ENCODE data around the gene PPP1R1B.

The PPP1R1B gene

GRCh38 chr17:39663340-39663687, 36.6 kb downstream of the PPP1R1B start:
- H3K4me1 ChIP-seq (ENCODE audit: control insufficient read depth, insufficient read depth, low read length, poor library complexity, severe bottlenecking) = peaks cover 13% of the 10 kb centered on the region

GRCh38 chr17:39663688-39664580, 37.2 kb downstream of the PPP1R1B start:
- no peaks in the 10 kb centered on the region for H3K9me3 ChIP-seq (ENCODE audit: control insufficient read depth, low read length)
- H3K36me3 ChIP-seq (ENCODE audit: control insufficient read depth, insufficient read depth, low read length) = peaks cover 36% of the 10 kb centered on the region
- DNase-seq = no peak
- H3K27me3 ChIP-seq (replicated peaks; ENCODE audit: control insufficient read depth, insufficient read depth, low read length, poor library complexity, severe bottlenecking) = peaks cover 2% of the 10 kb centered on the region
- H3K27ac ChIP-seq (ENCODE audit: insufficient read depth, low read length, poor library complexity, severe bottlenecking) = no peak overlapping the region
- no peak overlapping the region for H3K4me3 ChIP-seq (ENCODE audit: insufficient read depth, low read depth, low read length, poor library complexity, severe bottlenecking)
- H3K4me1 ChIP-seq (ENCODE audit: control insufficient read depth, insufficient read depth, low read length, poor library complexity, severe bottlenecking) = peaks cover 17% of the 10 kb centered on the region

More at GRCh38 chr17:39663340-39663687, 36.6 kb downstream of the PPP1R1B start:
- H3K4me3 ChIP-seq (ENCODE audit: insufficient read depth, low read depth, low read length, poor library complexity, severe bottlenecking) = no peak overlapping the region
- no peak overlapping the region for H3K27ac ChIP-seq (ENCODE audit: insufficient read depth, low read length, poor library complexity, severe bottlenecking)
- peaks cover 2% of the 10 kb centered on the region for H3K27me3 ChIP-seq (replicated peaks; ENCODE audit: control insufficient read depth, insufficient read depth, low read length, poor library complexity, severe bottlenecking)
- DNase-seq = no peak
- peaks cover 42% of the 10 kb centered on the region for H3K36me3 ChIP-seq (ENCODE audit: control insufficient read depth, insufficient read depth, low read length)
- H3K9me3 ChIP-seq (ENCODE audit: control insufficient read depth, low read length) = no peaks in the 10 kb centered on the region

- Histone ChIP-seq H3K9me3 (ENCODE audit: control insufficient read depth, low read length) (no peaks in the 10 kb centered on the region), H3K4me1 (ENCODE audit: control insufficient read depth, insufficient read depth, low read length, poor library complexity, severe bottlenecking) (peaks cover 17% of the 10 kb centered on the region), H3K27ac (ENCODE audit: insufficient read depth, low read length, poor library complexity, severe bottlenecking) (no peak within 1 kb of the TSS), H3K36me3 (ENCODE audit: control insufficient read depth, insufficient read depth, low read length) (peaks cover 30% of the 10 kb centered on the region), H3K27me3 (replicated peaks; ENCODE audit: control insufficient read depth, insufficient read depth, low read length, poor library complexity, severe bottlenecking) (peaks cover 9% of the 10 kb centered on the region), H3K4me3 (ENCODE audit: insufficient read depth, low read depth, low read length, poor library complexity, severe bottlenecking) (no peak within 1 kb of the TSS)
- no peak for DNase-seq
These were observed 38.1 kb downstream of the PPP1R1B start, which contains the start of gene TCAP for GRCh38 chr17:39664581-39665561. Gene TCAP, plus strand, starts transcription at chr17:39665349. Its CDS starts 11 bp downstream, at chr17:39665360.

GRCh38 chr17:39665642-39666224, 39.0 kb downstream of the PPP1R1B start:
- H3K4me1 ChIP-seq (ENCODE audit: control insufficient read depth, insufficient read depth, low read length, poor library complexity, severe bottlenecking) = peaks cover 17% of the 10 kb centered on the region
- no peak for DNase-seq
- H3K36me3 ChIP-seq (ENCODE audit: control insufficient read depth, insufficient read depth, low read length) = peaks cover 22% of the 10 kb centered on the region
- H3K4me3 ChIP-seq (ENCODE audit: insufficient read depth, low read depth, low read length, poor library complexity, severe bottlenecking) = no peak overlapping the region
- H3K27me3 ChIP-seq (replicated peaks; ENCODE audit: control insufficient read depth, insufficient read depth, low read length, poor library complexity, severe bottlenecking) = peaks cover 9% of the 10 kb centered on the region
- no peaks in the 10 kb centered on the region for H3K9me3 ChIP-seq (ENCODE audit: control insufficient read depth, low read length)
- H3K27ac ChIP-seq (ENCODE audit: insufficient read depth, low read length, poor library complexity, severe bottlenecking) = no peak overlapping the region

- no peak overlapping the region for H3K4me3 ChIP-seq (ENCODE audit: insufficient read depth, low read depth, low read length, poor library complexity, severe bottlenecking)
- DNase-seq = no peak
- no peak overlapping the region for H3K27ac ChIP-seq (ENCODE audit: insufficient read depth, low read length, poor library complexity, severe bottlenecking)
- peaks cover 17% of the 10 kb centered on the region for H3K36me3 ChIP-seq (ENCODE audit: control insufficient read depth, insufficient read depth, low read length)
- H3K27me3 ChIP-seq (replicated peaks; ENCODE audit: control insufficient read depth, insufficient read depth, low read length, poor library complexity, severe bottlenecking) = peaks cover 13% of the 10 kb centered on the region
- H3K9me3 ChIP-seq (ENCODE audit: control insufficient read depth, low read length) = no peaks in the 10 kb centered on the region
- H3K4me1 ChIP-seq (ENCODE audit: control insufficient read depth, insufficient read depth, low read length, poor library complexity, severe bottlenecking) = peaks cover 17% of the 10 kb centered on the region
These were observed 39.5 kb downstream of the PPP1R1B start for GRCh38 chr17:39666231-39666600.

- peaks cover 17% of the 10 kb centered on the region for H3K4me1 ChIP-seq (ENCODE audit: control insufficient read depth, insufficient read depth, low read length, poor library complexity, severe bottlenecking)
- H3K27me3 ChIP-seq (replicated peaks; ENCODE audit: control insufficient read depth, insufficient read depth, low read length, poor library complexity, severe bottlenecking) = peaks cover 15% of the 10 kb centered on the region
- no peak overlapping the region for H3K4me3 ChIP-seq (ENCODE audit: insufficient read depth, low read depth, low read length, poor library complexity, severe bottlenecking)
- H3K27ac ChIP-seq (ENCODE audit: insufficient read depth, low read length, poor library complexity, severe bottlenecking) = no peak overlapping the region
- DNase-seq = no peak
- H3K36me3 ChIP-seq (ENCODE audit: control insufficient read depth, insufficient read depth, low read length) = peaks cover 12% of the 10 kb centered on the region
- H3K9me3 ChIP-seq (ENCODE audit: control insufficient read depth, low read length) = no peaks in the 10 kb centered on the region
These were observed 40.0 kb downstream of the PPP1R1B start for GRCh38 chr17:39666601-39667261.

GRCh38 chr17:39667262-39667944, 40.7 kb downstream of the PPP1R1B start:
- peak overlapping the region; percentile 59 for H3K4me3 ChIP-seq (ENCODE audit: insufficient read depth, low read depth, low read length, poor library complexity, severe bottlenecking)
- H3K27me3 ChIP-seq (replicated peaks; ENCODE audit: control insufficient read depth, insufficient read depth, low read length, poor library complexity, severe bottlenecking) = peaks cover 15% of the 10 kb centered on the region
- H3K36me3 ChIP-seq (ENCODE audit: control insufficient read depth, insufficient read depth, low read length) = peaks cover 5% of the 10 kb centered on the region
- peaks cover 17% of the 10 kb centered on the region for H3K4me1 ChIP-seq (ENCODE audit: control insufficient read depth, insufficient read depth, low read length, poor library complexity, severe bottlenecking)
- H3K9me3 ChIP-seq (ENCODE audit: control insufficient read depth, low read length) = no peaks in the 10 kb centered on the region
- H3K27ac ChIP-seq (ENCODE audit: insufficient read depth, low read length, poor library complexity, severe bottlenecking) = no peak overlapping the region
- no peak for DNase-seq

- Histone ChIP-seq H3K9me3 (ENCODE audit: control insufficient read depth, low read length) (no peaks in the 10 kb centered on the region), H3K4me3 (ENCODE audit: insufficient read depth, low read depth, low read length, poor library complexity, severe bottlenecking) (peak within 1 kb of the TSS; percentile 59), H3K36me3 (ENCODE audit: control insufficient read depth, insufficient read depth, low read length) (no peaks in the 10 kb centered on the region), H3K4me1 (ENCODE audit: control insufficient read depth, insufficient read depth, low read length, poor library complexity, severe bottlenecking) (peaks cover 17% of the 10 kb centered on the region), H3K27ac (ENCODE audit: insufficient read depth, low read length, poor library complexity, severe bottlenecking) (no peak within 1 kb of the TSS), H3K27me3 (replicated peaks; ENCODE audit: control insufficient read depth, insufficient read depth, low read length, poor library complexity, severe bottlenecking) (peaks cover 15% of the 10 kb centered on the region)
- DNase-seq = peak; percentile 16 to 44 (median 17)
These were observed 41.5 kb downstream of the PPP1R1B start, which contains the start of gene PNMT for GRCh38 chr17:39667945-39668924. Gene PNMT, plus strand, starts transcription at chr17:39668453. Its CDS starts 23 bp downstream, at chr17:39668476.
